ENCODE results near the gene ATF3. TPM values are rescaled to one million over a fixed set of nuclear protein-coding genes. Genes with fewer than 3 reads are reported as not detected.

ATF3 gene
- total RNA-seq, 1 experiment from 2014 or later: 13.0 TPM

- no peaks in the 10 kb centered on the region for H3K9me3 Mint-ChIP-seq (ENCODE audit: low read depth, unreplicated experiment)
- H3K27me3 Mint-ChIP-seq (ENCODE audit: unreplicated experiment): no peaks in the 10 kb centered on the region
- TF ChIP-seq, protein P1, sequence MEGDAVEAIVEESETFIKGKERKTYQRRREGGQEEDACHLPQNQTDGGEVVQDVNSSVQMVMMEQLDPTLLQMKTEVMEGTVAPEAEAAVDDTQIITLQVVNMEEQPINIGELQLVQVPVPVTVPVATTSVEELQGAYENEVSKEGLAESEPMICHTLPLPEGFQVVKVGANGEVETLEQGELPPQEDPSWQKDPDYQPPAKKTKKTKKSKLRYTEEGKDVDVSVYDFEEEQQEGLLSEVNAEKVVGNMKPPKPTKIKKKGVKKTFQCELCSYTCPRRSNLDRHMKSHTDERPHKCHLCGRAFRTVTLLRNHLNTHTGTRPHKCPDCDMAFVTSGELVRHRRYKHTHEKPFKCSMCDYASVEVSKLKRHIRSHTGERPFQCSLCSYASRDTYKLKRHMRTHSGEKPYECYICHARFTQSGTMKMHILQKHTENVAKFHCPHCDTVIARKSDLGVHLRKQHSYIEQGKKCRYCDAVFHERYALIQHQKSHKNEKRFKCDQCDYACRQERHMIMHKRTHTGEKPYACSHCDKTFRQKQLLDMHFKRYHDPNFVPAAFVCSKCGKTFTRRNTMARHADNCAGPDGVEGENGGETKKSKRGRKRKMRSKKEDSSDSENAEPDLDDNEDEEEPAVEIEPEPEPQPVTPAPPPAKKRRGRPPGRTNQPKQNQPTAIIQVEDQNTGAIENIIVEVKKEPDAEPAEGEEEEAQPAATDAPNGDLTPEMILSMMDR (IDR thresholded peaks at IDR 0.05; ENCODE audit: unreplicated experiment): no peak
- no TSS peak for BruUV-seq (replicated peaks)
- no peak overlapping the region for H3K4me3 Mint-ChIP-seq (ENCODE audit: low read depth, unreplicated experiment)
- H3K36me3 Mint-ChIP-seq (ENCODE audit: insufficient read depth, unreplicated experiment): peaks cover 5% of the 10 kb centered on the region
- peaks cover 9% of the 10 kb centered on the region for H3K4me1 Mint-ChIP-seq (ENCODE audit: low read depth, unreplicated experiment)
- no peak overlapping the region for H3K27ac Mint-ChIP-seq (ENCODE audit: unreplicated experiment)
- intact Hi-C loops (cut with micrococcal nuclease; ENCODE audit: unreplicated experiment): no loop called here
- DNase-seq: no peak
- CTCF ChIA-PET: no interaction called here
Observed at GRCh38 chr1:212670301-212670700, 61.7 kb downstream of the ATF3 start.

Other genes with a start within 250 kb of the ATF3 start
- 14.0 and 17.8 TPM in 2 replicates for gene PACC1, start 193.9 kb upstream of the ATF3 start, total RNA-seq (2022)
- gene NENF, start 175.8 kb upstream of the ATF3 start, total RNA-seq (2022): 45.1 and 45.3 TPM in 2 replicates
- gene BATF3, start 91.1 kb downstream of the ATF3 start, total RNA-seq (2022): 0.71 and 0.90 TPM in 2 replicates
- gene NSL1, start 183.0 kb downstream of the ATF3 start, total RNA-seq (2022): 41.0 and 47.2 TPM in 2 replicates
- gene TATDN3, start 183.1 kb downstream of the ATF3 start, total RNA-seq (2022): 9.3 and 10.3 TPM in 2 replicates
- gene SPATA45, start 238.9 kb downstream of the ATF3 start, total RNA-seq (2022): 0.80 and 1.1 TPM in 2 replicates
- gene FLVCR1, start 249.5 kb downstream of the ATF3 start, total RNA-seq (2022): 26.0 and 27.2 TPM in 2 replicates